Measurements from ENCODE around the gene NSD1.
"Not testable (repeated sequence)": the region's sequence is repeated elsewhere in the genome, so short reads cannot be mapped to it uniquely, and the experiment has no call there.

The NSD1 gene

DNA sequence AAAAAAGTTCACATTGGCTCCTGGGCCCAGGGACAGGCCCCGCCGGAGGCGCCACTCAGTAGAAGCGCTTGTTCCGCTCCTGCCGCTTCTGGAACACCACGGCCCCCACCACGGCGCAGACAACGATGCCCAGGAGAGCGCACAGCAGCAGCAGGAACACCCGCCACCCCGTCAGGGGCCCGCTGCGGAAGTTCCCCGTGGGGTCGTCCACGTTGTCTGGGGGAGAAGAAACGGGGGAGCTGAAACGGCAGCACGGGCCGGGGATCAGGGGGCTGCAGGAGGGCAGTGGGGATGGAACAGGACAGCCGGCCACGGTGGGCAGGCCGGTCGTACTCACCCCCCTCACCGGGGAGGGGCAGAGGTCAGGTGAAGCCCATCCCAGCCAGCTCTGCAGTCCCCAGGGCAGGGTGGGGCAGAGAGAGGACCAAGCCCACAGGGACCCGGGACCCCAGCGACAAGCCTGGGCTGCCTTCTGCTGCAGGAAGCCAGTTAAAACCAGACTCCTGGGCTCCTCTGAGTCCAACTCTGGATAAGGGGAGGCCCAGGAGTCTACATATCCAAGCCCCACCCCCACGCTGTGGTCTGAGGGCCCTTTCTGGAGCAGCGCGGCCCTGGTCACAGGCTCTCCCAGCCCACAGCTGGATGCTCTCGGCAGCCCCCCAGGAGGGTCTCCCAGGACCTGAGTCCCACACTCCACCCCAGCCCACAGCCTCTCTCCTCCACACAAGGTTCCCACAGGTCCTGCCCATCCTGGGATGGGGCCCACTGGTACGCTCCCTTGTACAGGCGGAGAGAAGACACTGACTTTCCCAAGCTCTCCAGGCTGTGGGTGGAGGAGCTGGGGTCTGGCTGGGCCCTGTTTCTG is 198.7 kb downstream of the NSD1 start:
- DNase-seq, result no peak

GRCh38 chr5:177332896-177333260 is 199.3 kb downstream of the NSD1 start:
- no peak for DNase-seq

GRCh38 chr5:177333420-177334154 is 200.0 kb downstream of the NSD1 start:
- DNase-seq, result no peak

DNA sequence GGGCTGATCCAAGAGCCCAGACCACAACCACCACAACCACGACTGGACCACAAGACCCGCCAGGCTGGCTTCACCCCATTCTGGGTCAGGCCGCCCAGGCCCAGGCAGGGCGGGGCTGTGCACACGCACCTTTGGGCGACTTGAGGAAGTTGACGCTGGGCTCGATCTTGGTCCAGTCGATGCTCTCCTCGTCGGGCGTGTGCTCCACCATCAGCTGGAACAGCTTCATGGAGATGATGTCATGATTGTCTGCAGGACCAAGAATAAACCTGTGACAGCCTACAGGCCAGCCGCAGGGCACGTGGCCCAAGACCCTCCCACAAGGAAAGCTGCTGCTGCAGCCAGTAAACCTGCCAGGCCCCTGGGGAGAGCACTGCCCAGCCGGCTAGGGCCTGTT is 200.6 kb downstream of the NSD1 start:
- no peak for DNase-seq

- DNase-seq, result no peak
These were observed 201.5 kb downstream of the NSD1 start for GRCh38 chr5:177334781-177335700.

- DNase-seq, result no peak
These were observed 202.1 kb downstream of the NSD1 start for GRCh38 chr5:177335701-177336065.

DNA sequence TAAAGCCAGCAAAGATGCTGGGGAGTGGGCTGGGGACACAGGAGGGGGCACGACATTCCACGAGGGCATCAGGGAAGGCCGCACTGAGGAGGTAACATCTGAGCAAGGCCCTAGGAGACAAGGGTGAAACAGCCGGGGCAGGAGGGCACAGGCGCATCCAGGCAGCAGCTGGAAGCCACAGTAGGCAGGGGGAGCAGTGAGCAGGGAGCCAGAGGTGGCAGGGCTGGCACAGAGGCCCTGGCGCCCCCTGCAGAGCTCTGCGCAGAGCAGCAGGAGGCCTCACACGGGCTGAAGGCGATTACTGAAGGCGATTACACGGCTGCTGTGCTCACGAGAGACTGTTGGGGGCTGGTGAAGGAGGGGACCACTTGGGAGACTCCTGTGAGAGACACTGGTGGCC is 202.5 kb downstream of the NSD1 start:
- DNase-seq, result peak in 1 of 2 donors; percentile 38

DNA sequence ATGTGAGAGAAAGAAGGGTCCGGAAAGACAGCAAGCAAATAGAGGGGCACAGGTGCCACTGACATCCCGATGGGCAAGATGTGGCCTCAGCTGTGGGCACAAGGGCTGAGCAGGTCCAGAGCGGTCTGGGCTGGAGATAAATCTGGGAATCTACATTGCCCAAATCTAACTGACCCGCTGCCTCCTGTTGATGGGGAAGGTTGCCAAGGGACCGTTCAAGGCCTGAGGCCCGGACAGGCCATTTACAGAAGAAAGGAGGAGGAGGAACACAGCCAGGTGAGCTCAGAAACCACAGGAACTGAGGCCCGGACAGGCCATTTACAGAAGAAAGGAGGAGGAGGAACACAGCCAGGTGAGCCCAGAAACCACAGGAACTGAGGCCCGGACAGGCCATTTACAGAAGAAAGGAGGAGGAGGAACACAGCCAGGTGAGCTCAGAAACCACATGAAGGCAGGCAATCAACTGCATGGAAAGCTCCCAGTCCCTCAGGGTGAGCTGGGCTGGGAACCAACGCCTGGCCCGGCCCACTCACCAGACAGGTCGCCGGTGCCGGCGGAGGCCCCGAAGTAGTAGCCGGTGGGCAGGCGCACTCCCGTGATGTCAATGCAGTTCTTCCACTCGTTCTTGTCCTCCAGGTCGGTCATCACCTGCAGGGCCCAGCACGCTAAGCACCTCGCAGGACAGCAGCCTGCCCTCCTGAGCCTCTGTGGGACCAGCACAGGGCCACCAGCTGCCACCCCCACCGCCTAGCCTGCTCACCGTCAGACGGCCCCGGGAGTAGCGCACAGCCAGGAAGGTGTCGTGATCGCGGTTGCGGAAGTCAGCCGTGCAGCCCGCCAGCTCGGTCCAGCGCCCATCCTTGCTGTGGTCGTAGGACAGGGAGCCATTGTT is 203.3 kb downstream of the NSD1 start:
- DNase-seq, result no peak

GRCh38 chr5:177338251-177339106 is 204.9 kb downstream of the NSD1 start:
- no peak for DNase-seq

GRCh38 chr5:177339107-177339638 is 205.6 kb downstream of the NSD1 start:
- DNase-seq, result no peak

DNA sequence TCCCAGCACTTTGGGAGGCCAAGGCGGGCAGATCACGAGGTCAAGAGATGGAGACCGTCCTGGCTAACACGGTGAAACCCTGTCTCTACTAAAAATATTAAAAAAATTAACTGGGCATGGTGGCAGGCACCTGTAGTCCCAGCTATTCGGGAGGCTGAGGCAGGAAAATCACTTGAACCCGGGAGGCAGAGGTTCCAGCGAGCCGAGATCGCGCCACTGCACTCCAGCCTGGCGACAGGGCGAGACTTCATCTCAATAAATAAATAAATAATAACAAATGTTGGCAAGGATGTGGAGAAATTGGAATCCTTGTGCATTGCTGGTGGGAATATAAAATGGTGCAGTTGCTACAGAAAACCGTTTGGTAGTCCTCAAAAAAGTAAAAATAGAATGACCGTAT is 209.4 kb downstream of the NSD1 start:
- not testable (repeated sequence) for DNase-seq

DNA sequence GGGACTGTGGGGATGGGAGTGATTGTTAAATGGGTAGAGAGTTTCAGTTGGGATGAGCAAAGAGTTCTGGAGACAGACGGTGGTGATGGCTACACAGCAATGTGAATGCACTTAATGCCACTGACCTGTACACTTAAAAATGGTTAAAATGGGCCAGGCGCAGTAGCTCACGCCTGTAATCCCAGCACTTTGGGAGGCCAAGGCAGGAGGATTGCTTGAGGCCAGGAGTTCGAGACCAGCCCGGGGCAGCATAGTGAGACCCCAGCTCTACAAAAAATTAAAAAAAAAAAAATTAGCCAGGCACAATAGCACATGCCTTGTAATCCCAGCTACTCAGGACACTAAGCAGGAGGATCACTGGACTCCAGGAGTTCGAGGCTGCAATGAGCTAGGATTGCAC is 210.2 kb downstream of the NSD1 start:
- DNase-seq, result no peak

GRCh38 chr5:177344891-177345290 is 211.3 kb downstream of the NSD1 start:
- DNase-seq, result no peak

DNA sequence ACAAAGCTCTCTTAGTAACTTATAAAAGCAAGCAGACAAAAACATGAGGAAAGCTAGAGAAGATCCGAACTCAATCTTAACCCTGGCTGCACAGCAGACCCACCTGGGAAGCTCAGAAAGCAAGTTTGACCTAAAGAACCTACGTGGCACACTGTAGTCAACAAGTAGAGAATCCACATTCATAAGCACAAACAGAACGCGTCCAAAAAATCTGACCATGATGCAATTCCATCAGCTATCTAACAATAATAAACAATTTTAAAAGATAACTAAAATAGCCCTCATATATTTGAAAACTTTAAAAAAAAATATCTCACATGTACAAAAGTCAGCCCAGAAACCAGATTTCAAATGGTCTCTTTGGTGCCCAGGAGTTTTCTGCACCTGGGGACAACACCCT is 213.2 kb downstream of the NSD1 start:
- no peak for DNase-seq

GRCh38 chr5:177347699-177348098 is 214.1 kb downstream of the NSD1 start:
- no peak for DNase-seq

DNA sequence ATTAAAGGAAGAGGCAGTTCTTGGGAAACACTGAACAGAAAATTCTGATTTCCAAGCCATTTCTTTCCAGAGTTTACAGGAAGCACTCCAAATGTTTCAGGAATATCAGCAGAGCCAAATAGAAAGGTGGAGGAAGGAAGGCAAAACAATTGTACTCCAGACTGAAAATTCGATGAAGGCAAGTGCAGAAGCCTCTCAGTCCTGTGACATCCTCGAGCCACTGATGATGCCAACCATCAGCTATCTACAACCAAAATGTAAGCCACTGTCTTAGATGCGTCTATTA is 215.7 kb downstream of the NSD1 start:
- no peak for DNase-seq

DNA sequence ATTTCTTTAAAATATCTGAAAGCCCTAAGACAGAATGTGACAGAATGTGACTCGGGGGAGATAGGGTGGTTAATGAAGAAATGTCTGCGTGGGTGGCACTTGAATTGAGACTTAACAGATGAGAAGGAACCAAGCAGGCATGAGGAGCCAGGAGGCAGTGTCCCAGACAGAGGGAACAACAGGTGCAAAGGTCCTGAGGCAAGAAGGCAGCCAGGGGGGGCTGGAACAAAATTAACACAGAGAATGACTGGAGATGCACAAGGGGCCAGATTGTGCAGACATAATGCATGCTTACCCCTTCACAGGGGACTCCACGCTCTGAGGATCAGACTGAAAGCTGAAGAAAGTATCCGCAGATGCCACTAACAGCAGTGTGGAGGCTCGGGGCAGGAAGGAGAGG is 216.2 kb downstream of the NSD1 start:
- DNase-seq, result no peak
